Suprapubic skin (tissue), 4 donors: ENCODE results near the gene TMEM145. TPM values are rescaled to one million over a fixed set of nuclear protein-coding genes. Genes with fewer than 3 reads are reported as not detected.

Experiments
- DNase-seq, 2 donors: peaks; one replicate each; pipeline ENCODE4 v3.0.0-alpha.2; 2019; ENCODE audit warnings: low spot score in 2 of 2
- H3K27ac ChIP-seq: fragments of 200-600 bp; sonication (generic); one replicate; pipeline ENCODE4 v1.5.1; 2019
- H3K27me3 ChIP-seq: fragments of 200-600 bp; sonication (generic); one replicate; pipeline ENCODE4 v1.5.1; 2019
- H3K36me3 ChIP-seq: fragments of 200-600 bp; sonication (generic); one replicate; pipeline ENCODE4 v1.5.1; 2019
- H3K4me1 ChIP-seq: fragments of 200-600 bp; sonication (generic); one replicate; pipeline ENCODE4 v1.5.1; 2019
- H3K4me3 ChIP-seq: fragments of 200-600 bp; sonication (generic); one replicate; pipeline ENCODE4 v1.5.1; 2019; ENCODE audit warnings: mild to moderate bottlenecking
- H3K9me3 ChIP-seq: fragments of 200-600 bp; sonication (generic); one replicate; pipeline ENCODE4 v1.5.1; 2019
- CTCF ChIP-seq, 2 donors: fragments of 200-600 bp in 1 of 2; fragments of 450-650 bp in 1 of 2; sonication (generic) in 1 of 2; IDR thresholded peaks; one replicate each; pipeline ENCODE4 v1.5.1; 2016 to 2019; ENCODE audit warnings: antibody characterized with exemption in 2 of 2, mild to moderate bottlenecking in 1 of 2, moderate library complexity in 1 of 2
- EP300 ChIP-seq: sonication (generic); formaldehyde crosslinking; IDR thresholded peaks from one replicate; pipeline ENCODE4 v1.6.1; 2017; ENCODE audit warnings: antibody characterized with exemption
- POLR2A ChIP-seq, 2 donors: fragments of 450-650 bp; IDR thresholded peaks; one replicate each; pipeline ENCODE4 v1.6.1; 2017; ENCODE audit warnings: antibody characterized with exemption in 2 of 2, mild to moderate bottlenecking in 2 of 2, moderate library complexity in 2 of 2
- POLR2AphosphoS5 ChIP-seq, 3 donors: sonication (generic); formaldehyde crosslinking; IDR thresholded peaks; one replicate each; pipeline ENCODE4 v1.6.1; 2017; ENCODE audit warnings: antibody characterized with exemption in 3 of 3
- WGBS: methylation state at CpG from one replicate; pipeline ENCODE4 v1.1.5; 2018; 5-methylcytosine and 5-hydroxymethylcytosine counted together
- total RNA-seq, 4 donors: library from RNA; depleted of rRNA; stranded (reverse); fragments of >200 nt; gene quantifications; one replicate each; pipeline ENCODE4 v1.1.0, GENCODE V29; 2016

The TMEM145 gene
- total RNA-seq, 4 donors from 2014 or later = 4.2 TPM; not detected in 3

GRCh38 chr19:42352301-42353259 lies 39.5 kb downstream of the TMEM145 start:
- no peaks in the 10 kb centered on the region for H3K4me1 ChIP-seq
- H3K9me3 ChIP-seq = no peaks in the 10 kb centered on the region
- DNase-seq = no peak
- H3K4me3 ChIP-seq = no peak overlapping the region
- H3K27ac ChIP-seq = no peak overlapping the region
- TF ChIP-seq EP300 (no peak), POLR2A (IDR thresholded peaks at IDR 0.05) (no peak), POLR2AphosphoS5 (IDR thresholded peaks at IDR 0.05) (no peak), CTCF (IDR thresholded peaks at IDR 0.05) (no peak)
- 81% methylated on average over 4 of the region's 31 CpGs for WGBS
- no peaks in the 10 kb centered on the region for H3K27me3 ChIP-seq
- peaks cover 70% of the 10 kb centered on the region for H3K36me3 ChIP-seq

DNA sequence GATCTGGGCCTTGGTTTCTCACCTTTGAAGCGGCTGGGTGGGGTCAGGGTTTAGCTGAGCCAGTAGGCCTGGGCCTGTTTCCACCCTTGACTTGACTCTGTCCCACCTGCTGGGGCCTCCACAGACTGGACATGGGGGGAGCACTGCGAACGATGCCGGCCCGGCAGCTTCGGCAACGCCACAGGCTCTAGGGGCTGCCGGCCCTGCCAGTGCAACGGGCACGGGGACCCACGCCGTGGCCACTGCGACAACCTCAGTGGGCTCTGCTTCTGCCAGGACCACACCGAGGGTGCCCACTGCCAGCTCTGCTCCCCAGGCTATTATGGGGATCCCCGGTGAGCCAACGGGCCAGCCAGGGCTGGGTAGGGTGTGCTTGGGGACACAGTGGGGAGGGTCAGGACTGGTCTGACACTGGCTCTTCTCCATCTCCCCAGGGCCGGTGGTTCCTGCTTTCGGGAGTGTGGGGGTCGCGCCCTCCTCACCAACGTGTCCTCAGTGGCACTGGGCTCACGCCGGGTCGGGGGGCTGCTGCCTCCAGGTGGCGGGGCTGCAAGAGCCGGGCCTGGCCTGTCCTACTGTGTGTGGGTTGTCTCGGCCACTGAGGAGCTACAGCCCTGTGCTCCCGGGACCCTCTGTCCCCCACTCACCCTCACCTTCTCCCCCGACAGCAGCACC lies 40.4 kb downstream of the TMEM145 start:
- H3K4me1 ChIP-seq = no peaks in the 10 kb centered on the region
- peaks cover 72% of the 10 kb centered on the region for H3K36me3 ChIP-seq
- no peak overlapping the region for H3K4me3 ChIP-seq
- no peaks in the 10 kb centered on the region for H3K9me3 ChIP-seq
- no peak for DNase-seq
- TF ChIP-seq POLR2A (IDR thresholded peaks at IDR 0.05) = no peak
- TF ChIP-seq EP300 = no peak
- TF ChIP-seq CTCF (IDR thresholded peaks at IDR 0.05) = no peak
- TF ChIP-seq POLR2AphosphoS5 (IDR thresholded peaks at IDR 0.05) = no peak
- H3K27ac ChIP-seq = no peak overlapping the region
- 86% methylated on average over 14 of the region's 29 CpGs for WGBS
- H3K27me3 ChIP-seq = no peaks in the 10 kb centered on the region

- Histone ChIP-seq H3K4me3 (no peak overlapping the region), H3K36me3 (peaks cover 78% of the 10 kb centered on the region), H3K9me3 (no peaks in the 10 kb centered on the region), H3K27ac (no peak overlapping the region), H3K27me3 (no peaks in the 10 kb centered on the region), H3K4me1 (no peaks in the 10 kb centered on the region)
- WGBS = 100% methylated on average over 2 of the region's 12 CpGs
- DNase-seq = no peak
- TF ChIP-seq EP300 = no peak
- TF ChIP-seq POLR2AphosphoS5 (IDR thresholded peaks at IDR 0.05) = no peak
- TF ChIP-seq POLR2A (IDR thresholded peaks at IDR 0.05) = no peak
- TF ChIP-seq CTCF (IDR thresholded peaks at IDR 0.05) = no peak
These were observed 42.8 kb downstream of the TMEM145 start for GRCh38 chr19:42355896-42356295.

- no peak for DNase-seq
- TF ChIP-seq CTCF (IDR thresholded peaks at IDR 0.05) (no peak), POLR2A (IDR thresholded peaks at IDR 0.05) (no peak), EP300 (no peak)
- 98% methylated on average over 7 of the region's 15 CpGs for WGBS
- H3K9me3 ChIP-seq = no peaks in the 10 kb centered on the region
- no peaks in the 10 kb centered on the region for H3K27me3 ChIP-seq
- peaks cover 79% of the 10 kb centered on the region for H3K36me3 ChIP-seq
- no peaks in the 10 kb centered on the region for H3K4me1 ChIP-seq
- no peak overlapping the region for H3K27ac ChIP-seq
- no peak overlapping the region for H3K4me3 ChIP-seq
These were observed 43.6 kb downstream of the TMEM145 start for GRCh38 chr19:42356686-42357085.

DNA sequence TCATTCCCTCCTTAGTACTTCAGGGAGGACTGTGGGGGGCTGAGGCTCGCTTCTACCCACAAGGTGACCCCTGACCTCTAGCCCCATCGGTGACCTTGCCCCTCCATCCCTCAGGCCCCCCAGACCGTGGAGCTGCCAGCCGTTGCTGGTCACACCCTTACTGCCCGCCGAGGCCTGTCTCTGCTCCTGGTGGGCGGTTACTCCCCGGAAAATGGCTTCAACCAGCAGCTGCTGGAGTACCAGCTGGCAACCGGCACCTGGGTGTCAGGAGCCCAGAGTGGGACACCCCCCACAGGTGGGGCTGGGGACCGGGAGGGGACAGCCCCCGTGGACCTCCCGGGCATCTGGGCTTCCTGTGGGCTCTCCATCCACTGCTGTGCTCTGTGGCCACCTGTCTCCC lies 44.2 kb downstream of the TMEM145 start:
- no peak for TF ChIP-seq POLR2AphosphoS5 (IDR thresholded peaks at IDR 0.05)
- TF ChIP-seq POLR2A (IDR thresholded peaks at IDR 0.05) = no peak
- no peak for TF ChIP-seq CTCF (IDR thresholded peaks at IDR 0.05)
- no peak for TF ChIP-seq EP300
- Histone ChIP-seq H3K4me3 (no peak overlapping the region), H3K27me3 (no peaks in the 10 kb centered on the region), H3K9me3 (no peaks in the 10 kb centered on the region), H3K4me1 (no peaks in the 10 kb centered on the region), H3K36me3 (peaks cover 80% of the 10 kb centered on the region), H3K27ac (no peak overlapping the region)
- 100% methylated on average over 1 of the region's 12 CpGs for WGBS
- DNase-seq = no peak
